ENCODE results near the gene RNGTT. TPM values are rescaled to one million over a fixed set of nuclear protein-coding genes. Genes with fewer than 3 reads are reported as not detected.

Gene RNGTT
- total and polyA plus RNA-seq, 12 donors = 2.6 to 29.6 (median 14.2) TPM

DNA sequence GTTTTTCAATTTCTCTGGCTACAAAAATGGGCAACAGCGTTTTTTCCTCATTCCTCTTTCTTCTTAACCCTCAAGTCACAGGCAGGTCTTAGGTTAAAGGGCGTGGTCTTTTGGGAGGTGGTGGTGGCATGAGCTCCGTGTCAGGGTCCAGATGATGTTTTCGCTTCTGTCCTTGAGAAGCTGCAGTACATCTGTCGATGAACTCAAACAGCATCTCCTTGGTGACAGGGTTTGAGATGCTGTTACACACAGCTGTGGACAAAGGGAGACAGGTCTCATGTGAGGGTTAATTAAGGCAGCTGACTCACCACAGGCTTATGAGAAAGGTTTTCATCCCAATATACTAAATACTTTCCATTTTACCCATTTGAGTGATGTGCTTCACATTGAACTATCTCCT, 350.8 kb downstream of the RNGTT start:
- H3K27ac ChIP-seq = no peak overlapping the region
- H3K36me3 ChIP-seq (replicated peaks in 1 of 2) = no peaks in the 10 kb centered on the region
- H3K4me3 ChIP-seq = no peak overlapping the region
- WGBS, 4 donors = 87 to 90% (median 88%) methylated on average over 5 of the region's 5 CpGs
- DNase-seq = no peak
- intact Hi-C loops (cut with DNase I) = no loop called here
- H3K27me3 ChIP-seq = no peaks in the 10 kb centered on the region
- TF ChIP-seq POLR2A (IDR thresholded peaks at IDR 0.05) = no peak
- TF ChIP-seq, protein P1, sequence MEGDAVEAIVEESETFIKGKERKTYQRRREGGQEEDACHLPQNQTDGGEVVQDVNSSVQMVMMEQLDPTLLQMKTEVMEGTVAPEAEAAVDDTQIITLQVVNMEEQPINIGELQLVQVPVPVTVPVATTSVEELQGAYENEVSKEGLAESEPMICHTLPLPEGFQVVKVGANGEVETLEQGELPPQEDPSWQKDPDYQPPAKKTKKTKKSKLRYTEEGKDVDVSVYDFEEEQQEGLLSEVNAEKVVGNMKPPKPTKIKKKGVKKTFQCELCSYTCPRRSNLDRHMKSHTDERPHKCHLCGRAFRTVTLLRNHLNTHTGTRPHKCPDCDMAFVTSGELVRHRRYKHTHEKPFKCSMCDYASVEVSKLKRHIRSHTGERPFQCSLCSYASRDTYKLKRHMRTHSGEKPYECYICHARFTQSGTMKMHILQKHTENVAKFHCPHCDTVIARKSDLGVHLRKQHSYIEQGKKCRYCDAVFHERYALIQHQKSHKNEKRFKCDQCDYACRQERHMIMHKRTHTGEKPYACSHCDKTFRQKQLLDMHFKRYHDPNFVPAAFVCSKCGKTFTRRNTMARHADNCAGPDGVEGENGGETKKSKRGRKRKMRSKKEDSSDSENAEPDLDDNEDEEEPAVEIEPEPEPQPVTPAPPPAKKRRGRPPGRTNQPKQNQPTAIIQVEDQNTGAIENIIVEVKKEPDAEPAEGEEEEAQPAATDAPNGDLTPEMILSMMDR (IDR thresholded peaks at IDR 0.05) = no peak
- no peaks in the 10 kb centered on the region for H3K4me1 ChIP-seq (replicated peaks in 1 of 2)
- H3K9me3 ChIP-seq (replicated peaks in 1 of 3) = no peaks in the 10 kb centered on the region

DNA sequence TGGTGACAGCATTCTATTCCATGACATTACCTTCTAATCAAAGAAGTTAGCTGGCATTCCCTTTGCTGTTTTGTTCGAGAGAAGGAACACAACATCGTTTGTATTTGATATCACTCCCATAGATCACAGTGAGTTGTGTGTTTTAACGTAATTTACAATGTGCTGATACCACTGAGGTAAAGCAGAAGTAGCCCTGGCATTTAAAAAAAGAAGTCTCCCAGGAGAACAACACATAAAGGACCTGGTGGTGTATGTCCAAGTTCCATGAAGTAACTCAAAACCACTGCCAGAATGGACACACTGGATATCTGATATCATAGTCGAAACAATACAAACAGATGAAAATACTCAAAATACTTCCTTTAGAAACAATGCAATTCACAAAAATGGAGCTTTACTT, 351.7 kb downstream of the RNGTT start:
- Histone ChIP-seq H3K9me3 (replicated peaks in 1 of 3) (no peaks in the 10 kb centered on the region), H3K27ac (no peak overlapping the region), H3K4me1 (replicated peaks in 1 of 2) (no peaks in the 10 kb centered on the region), H3K36me3 (replicated peaks in 1 of 2) (no peaks in the 10 kb centered on the region), H3K27me3 (no peaks in the 10 kb centered on the region), H3K4me3 (no peak overlapping the region)
- TF ChIP-seq, protein P1 (IDR thresholded peaks at IDR 0.05) = no peak
- 74 to 78% (median 76%) methylated on average over 4 of the region's 4 CpGs for WGBS, 4 donors
- no peak for DNase-seq
- intact Hi-C loops (cut with DNase I) = no loop called here

DNA sequence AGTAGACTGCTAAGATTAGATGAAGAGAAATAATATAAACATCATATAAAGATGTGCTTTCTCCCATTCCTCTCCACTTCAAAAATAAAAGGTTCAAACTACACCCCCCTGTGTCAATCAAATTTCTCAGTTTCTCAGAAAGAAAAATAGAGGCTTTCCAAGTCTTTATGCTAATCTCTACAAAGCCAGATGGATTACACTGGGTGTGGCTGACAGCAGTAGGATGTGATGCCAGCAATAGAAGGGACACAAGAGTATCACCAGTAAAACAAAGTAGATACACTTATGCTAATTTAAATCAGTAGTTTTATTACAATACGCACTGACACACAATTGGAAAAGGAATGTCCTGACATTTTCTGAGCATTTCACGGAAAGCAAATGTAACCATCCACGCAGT, 353.4 kb downstream of the RNGTT start:
- no peaks in the 10 kb centered on the region for H3K27me3 ChIP-seq
- no peak overlapping the region for H3K27ac ChIP-seq
- intact Hi-C loops (cut with DNase I) = no loop called here
- no peaks in the 10 kb centered on the region for H3K9me3 ChIP-seq (replicated peaks in 1 of 3)
- no peaks in the 10 kb centered on the region for H3K4me1 ChIP-seq (replicated peaks in 1 of 2)
- TF ChIP-seq, protein P1 (IDR thresholded peaks at IDR 0.05) = no peak
- TF ChIP-seq POLR2A (IDR thresholded peaks at IDR 0.05) = no peak
- H3K4me3 ChIP-seq = no peak overlapping the region
- DNase-seq = no peak
- no peaks in the 10 kb centered on the region for H3K36me3 ChIP-seq (replicated peaks in 1 of 2)
- 93 to 99% (median 97%) methylated on average over 3 of the region's 3 CpGs for WGBS, 4 donors

DNA sequence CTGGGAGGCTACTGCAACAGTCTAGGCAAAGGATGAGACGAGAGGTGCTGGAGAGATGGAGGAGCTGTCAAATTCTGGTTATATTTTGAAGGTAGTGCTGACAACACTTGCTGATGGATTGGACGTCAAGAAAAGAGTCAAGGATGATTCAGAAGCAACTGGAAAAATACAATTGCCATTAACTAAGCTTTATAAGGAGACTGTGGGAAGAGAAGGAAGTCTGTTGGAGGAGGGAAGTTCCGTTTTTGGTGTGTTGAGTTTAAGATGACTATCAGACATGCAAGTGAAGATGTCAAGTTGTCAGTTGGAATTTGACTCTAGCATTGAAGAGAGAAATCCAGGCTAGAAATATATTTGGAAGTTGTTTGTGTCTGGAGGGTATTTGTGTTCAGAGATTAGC, 358.1 kb downstream of the RNGTT start:
- Histone ChIP-seq H3K4me3 (no peak overlapping the region), H3K27ac (no peak overlapping the region), H3K4me1 (replicated peaks in 1 of 2) (no peaks in the 10 kb centered on the region), H3K27me3 (no peaks in the 10 kb centered on the region), H3K9me3 (replicated peaks in 1 of 3) (no peaks in the 10 kb centered on the region), H3K36me3 (replicated peaks in 1 of 2) (no peaks in the 10 kb centered on the region)
- TF ChIP-seq, protein P1 (IDR thresholded peaks at IDR 0.05) = no peak
- no peak for TF ChIP-seq POLR2A (IDR thresholded peaks at IDR 0.05)
- intact Hi-C loops (cut with DNase I) = no loop called here
- 68 to 74% (median 70%) methylated on average over 3 of the region's 3 CpGs for WGBS, 4 donors
- DNase-seq = no peak
